Measurements from ENCODE around the gene TRABD2A.

Gene TRABD2A

DNA sequence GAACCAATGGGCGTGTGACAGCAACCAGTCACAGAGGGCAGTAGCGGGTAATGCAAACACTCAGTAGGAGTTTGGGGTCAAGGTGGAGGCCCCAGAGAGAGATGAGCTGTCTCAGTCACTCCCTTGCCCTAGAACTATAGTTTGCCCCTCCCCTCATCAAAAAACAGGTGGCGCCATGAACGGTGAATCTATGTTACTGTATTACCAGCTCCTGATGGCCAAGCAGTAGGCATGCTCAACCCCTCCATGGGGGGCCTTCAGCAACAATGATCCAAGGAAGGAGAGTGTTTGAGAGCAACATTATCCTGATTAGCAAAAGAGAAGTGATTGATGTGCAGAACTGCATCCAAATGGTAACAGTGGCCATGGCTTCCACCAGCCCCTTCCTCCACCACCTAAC, 30.4 kb downstream of the TRABD2A start:
- DNase-seq (ENCODE audit: low read depth), result no peak

DNA sequence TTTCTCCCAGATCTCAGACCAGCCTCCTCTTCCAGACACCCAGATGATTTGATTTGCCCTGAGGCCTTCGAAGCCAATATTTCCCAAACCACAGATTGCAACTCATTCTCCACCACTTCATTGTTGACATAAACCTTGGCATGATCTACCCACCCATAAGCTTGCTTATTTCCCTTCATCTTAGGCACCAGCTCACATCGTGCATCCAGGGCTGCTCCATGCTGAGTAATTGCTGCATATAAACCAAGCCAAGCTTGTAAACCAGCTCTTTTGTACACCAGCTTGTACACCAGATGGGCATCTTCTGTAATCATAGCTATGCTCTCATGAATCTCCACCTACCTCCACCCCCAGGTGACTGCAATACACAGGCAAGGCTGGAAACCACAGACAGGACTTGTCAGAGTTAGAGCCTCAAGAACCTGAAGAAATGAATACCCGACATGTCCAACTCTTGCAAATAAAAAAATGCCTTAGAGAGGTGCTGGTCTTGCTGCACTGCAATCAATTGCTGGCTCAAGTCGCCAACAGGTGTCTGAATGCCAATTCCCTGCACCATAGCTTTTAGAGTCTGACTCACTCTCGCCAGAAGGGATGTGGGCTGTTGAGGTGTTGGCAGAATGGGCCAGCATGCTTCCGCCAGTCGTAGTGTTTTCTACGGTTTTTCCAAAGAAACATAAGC, 31.5 kb downstream of the TRABD2A start:
- no peak for DNase-seq (ENCODE audit: low read depth)

DNA sequence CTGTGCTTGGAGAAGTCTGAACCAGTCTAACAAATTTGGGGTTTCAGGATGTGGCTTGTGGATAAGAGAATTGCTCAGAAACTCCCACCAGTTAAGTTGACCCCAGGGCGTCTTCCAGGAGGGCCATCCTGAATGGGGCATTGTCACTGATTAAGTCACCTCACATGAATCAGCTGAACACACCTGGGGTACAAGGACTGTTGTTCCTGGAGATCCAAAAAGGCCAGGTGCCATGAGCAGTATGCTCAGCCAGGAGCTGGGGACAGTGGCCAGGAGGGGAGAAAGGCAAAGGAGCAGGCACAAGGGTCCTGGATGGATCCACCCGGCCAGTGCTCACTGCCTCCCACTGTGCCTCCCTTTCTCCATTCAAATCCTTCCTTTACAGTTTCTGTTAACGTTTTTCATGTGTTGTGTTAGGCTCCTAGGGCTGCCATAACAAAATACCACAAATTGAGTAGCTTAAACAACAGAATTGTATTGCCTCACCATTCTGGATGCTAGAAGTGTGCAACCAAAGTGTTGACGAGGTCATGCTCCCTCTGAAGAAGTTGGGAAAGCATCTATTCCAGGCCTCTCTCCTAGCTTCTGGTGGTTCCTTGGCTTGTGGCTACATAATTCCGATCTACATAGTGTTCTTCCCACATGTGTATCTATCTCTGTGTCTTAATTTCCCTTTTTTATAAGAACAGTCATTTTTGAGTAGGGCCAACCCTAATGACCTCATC, 33.4 kb downstream of the TRABD2A start:
- DNase-seq (ENCODE audit: low read depth), result no peak

GRCh38 chr2:84846741-84847142, 34.1 kb downstream of the TRABD2A start:
- DNase-seq (ENCODE audit: low read depth), result no peak

DNA sequence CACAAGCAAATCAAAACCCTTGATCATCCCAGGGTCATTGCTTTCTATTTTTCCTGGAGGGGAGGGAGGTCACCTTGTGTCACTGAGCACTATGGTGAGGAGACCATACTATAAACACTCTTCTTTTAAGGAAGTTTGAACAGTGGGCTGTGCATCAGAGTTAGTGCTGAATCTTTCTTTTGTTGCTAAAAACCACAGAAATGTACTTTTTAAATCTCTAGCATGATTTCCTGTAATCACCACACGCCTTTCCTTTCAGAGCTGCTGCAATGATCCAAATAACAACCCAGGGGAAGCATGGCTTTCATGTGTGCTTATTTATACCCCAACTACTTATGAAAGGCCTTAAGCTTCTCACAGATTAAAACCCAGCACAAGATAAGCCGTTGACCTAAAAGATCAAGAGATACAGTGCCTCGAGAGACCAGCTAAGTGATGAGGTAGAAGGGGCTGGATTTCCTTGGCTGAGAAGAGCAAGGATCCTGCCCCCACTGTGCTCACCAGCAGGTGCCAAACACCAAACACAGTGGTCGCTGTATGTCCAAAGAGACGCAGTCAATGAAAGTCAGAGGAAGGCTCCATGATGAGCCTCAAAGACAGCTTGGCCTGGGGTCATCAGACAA, 34.7 kb downstream of the TRABD2A start:
- no peak for DNase-seq (ENCODE audit: low read depth)

DNA sequence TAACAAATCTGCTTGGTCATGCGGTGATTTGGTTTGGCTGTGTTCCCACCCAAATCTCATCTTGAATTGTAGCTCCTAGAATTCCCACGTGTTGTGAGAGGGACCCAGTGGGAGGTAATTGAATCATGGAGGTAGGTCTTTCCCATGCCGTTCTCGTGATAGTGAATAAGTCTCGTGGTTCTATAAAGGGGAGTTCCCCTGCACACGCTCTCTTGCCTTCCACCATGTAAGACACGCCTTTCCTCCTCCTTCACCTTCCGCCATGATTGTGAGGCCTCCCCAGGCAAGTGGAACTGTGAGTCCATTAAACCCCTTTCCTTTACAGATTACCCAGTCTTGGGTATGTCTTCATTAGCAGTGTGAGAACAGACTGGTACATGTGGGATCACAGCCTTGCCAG, 36.7 kb downstream of the TRABD2A start:
- no peak for DNase-seq (ENCODE audit: low read depth)

GRCh38 chr2:84841577-84841976, 39.3 kb downstream of the TRABD2A start:
- no peak for DNase-seq (ENCODE audit: low read depth)

DNA sequence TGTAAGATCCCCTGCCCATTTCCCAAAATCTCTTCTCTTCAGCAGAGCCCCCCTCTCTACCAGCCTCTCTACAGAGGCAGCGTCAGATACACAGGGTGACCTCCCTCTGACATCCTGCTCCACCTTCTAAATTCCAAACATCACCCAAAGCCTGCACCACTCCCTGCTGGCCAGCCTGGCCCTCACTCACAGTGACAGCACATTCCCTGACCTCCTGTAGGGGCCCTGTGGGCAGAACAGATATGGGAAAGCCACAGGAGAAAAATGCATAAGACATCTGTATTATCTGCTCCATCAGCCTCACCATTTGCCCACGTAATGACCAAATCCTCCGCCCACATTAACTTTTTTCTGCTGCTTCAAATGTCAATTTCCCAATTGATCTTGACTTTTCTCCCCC, 40.6 kb downstream of the TRABD2A start:
- no peak for DNase-seq (ENCODE audit: low read depth)

DNA sequence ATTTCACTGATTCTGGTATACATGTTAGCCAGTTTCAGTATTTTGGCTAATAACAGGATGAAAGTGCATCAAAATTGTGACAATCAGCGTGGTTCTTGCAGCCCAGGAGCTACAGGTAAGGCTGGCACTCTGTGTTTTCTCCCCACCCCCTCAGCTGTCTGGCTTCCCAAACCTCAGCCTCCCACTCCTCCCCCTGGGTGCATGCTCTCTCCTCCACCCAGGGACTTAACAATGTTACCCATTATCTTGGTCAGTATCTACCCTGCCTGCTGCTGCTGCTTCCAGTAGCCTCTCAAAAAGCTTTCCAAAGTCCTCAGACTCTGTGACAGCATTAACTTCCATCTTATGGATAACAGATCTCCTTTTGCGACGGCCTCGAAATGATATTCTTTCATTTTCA, 41.0 kb downstream of the TRABD2A start:
- DNase-seq (ENCODE audit: low read depth), result no peak

- DNase-seq (ENCODE audit: low read depth), result no peak
These were observed 42.3 kb downstream of the TRABD2A start for GRCh38 chr2:84838434-84839145.

DNA sequence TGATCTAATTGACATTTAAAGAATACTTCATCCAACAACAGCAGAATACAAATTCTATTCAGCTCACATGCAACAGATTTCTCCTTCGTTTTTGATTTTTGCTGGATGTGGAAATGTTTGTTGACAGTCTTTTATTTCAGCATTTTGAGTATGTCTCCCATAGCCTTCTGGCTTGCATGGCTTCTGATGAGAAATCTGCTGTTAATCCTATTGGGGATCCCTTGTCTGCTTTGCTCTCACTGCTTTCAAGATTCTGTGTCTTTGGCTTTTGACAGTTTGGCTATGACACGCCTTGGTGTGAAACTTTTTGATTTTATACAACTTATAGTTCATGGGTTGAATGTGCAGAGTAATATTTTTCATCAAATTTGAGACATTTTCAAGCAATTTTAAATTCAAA, 44.7 kb downstream of the TRABD2A start:
- no peak for DNase-seq (ENCODE audit: low read depth)

GRCh38 chr2:84833481-84834150, 47.3 kb downstream of the TRABD2A start:
- DNase-seq (ENCODE audit: low read depth), result no peak

GRCh38 chr2:84832772-84833461, 48.0 kb downstream of the TRABD2A start:
- DNase-seq (ENCODE audit: low read depth), result no peak

DNA sequence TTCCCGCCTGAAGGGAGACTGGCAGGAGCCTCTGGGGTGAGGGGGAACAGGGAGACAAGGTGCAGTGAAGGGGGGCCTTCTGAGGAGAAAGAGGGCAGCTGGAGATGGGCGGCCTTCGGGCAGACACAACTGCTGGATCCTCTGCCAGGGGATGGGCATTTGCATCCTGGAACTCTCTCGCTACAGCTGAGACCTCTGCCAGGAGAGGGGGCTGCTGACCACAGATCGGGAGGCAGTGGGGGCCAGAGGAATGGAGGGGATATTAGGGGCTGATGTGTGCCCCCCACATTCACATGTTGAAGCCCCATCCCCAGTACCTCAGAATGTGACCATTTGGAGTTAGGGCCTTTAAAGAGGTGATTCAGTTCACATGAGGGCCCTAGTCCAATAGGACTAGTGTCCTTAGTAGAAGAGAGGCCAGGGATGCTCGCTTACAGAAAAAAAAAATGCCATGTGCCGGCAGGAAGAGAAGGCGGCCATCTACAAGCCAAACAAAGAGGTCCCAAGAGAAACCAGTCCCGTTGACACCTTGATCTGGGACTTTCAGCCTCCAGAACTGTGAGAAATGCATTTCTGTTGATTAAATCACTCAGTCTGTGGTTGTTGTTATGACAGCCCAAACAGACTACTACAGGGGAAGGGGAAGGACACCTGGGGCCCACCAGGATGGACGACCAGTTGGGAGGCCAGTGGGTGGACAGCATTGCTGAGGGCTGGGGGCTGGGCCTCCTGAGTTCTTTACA, 50.0 kb downstream of the TRABD2A start:
- DNase-seq (ENCODE audit: low read depth), result no peak

DNA sequence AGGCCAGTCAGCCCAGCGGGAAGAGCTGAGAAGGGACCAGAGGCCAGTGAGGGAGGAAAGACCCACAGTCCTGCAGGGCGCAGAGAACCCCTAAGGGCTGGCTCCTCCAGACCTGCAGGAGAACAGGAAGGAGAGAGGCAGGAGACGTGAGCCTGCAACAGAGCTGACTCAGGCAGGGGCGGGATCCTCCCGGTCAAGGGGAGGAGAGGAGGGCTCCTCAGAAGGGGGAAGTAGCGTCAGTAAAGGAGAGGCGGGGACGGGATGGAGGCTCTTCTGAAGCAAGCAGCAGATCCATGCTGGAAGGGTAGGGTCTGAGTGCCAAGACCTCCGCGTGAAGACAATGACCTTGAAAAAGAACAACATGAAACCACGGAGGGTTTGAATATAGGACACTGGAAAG, 50.8 kb downstream of the TRABD2A start:
- DNase-seq (ENCODE audit: low read depth), result no peak

GRCh38 chr2:84829693-84830092, 51.2 kb downstream of the TRABD2A start:
- no peak for DNase-seq (ENCODE audit: low read depth)

DNA sequence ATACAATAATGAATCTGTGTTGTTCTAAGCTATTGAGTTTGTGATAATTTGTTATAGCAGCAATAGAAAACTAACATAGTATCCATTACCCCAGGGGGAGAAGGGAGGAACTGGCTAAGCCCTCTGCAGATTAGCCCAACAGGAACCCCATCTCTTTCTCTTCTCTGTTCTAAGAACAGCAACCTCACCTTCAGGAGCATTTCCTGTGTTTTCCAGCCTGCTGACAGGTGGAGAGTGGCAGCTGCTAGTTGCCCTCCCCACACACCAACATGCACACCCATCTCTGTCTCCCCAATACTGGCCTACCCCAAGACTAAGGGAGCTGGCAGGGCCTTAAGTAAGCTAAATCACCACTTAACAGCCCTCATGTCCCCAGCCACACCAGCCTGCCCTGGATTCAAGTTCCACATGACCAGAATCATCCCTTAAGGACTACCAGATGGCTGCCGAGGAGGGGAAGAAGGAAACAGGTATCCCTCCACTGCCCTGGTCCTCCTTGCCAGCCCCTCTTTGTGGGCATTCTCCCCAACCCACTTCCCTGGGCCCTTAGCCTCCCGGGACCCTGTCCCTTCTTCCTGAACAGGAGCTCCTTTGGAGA, 52.8 kb downstream of the TRABD2A start:
- DNase-seq (ENCODE audit: low read depth), result no peak

DNA sequence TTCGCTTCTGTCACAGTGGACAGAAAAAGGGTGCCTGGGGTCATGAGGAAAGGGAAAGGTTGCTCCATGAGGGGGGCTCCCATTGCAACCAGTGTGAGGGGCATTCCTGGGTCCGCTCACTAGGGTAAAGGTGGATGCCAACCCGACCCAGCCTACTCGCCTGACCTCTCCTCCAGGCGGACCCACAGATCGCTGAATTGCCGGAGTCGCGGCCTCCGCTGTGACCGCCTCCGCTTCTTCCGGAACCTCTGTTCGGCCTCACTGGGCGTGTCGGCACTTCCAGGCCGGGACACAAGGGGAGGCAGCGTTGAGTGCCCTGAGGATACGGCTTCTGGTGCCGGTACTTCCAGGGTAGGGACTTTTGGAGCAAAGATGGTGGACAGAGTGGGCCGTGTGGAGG, 57.1 kb downstream of the TRABD2A start:
- DNase-seq (ENCODE audit: low read depth), result no peak

- DNase-seq (ENCODE audit: low read depth), result no peak
These were observed 57.7 kb downstream of the TRABD2A start for GRCh38 chr2:84823229-84823628.

DNA sequence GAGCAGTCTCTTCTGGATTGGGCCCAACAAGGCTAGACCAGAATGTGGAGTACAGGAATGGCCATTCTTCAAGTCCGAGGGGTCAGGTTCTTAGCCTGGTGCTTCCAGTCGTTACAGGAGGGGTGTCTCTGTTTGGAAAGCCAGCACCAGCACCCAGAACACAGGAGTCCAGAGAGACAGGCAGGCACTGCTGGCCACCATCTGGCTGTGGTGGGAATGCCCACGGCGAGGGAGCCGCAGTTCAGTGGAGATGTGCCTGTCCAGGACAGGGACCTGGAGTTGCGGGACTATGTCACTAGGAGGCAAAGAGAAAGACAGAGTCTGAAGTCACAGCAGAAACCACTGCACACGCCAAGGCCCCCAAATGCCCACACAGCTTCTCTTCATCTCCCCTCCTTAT, 59.1 kb downstream of the TRABD2A start:
- no peak for DNase-seq (ENCODE audit: low read depth)

Measured in stimulated activated CD8-positive, alpha-beta memory T cell treated with anti-CD3 and anti-CD28 coated beads, Interleukin-15, amount 100 ng/mL, for 1 hour (primary cell).